Muscle layer of duodenum (tissue), 2 donors: Measurements from ENCODE around the gene SREK1.

Source experiments
- H3K27ac ChIP-seq: one replicate; pipeline ENCODE4 v1.7.0; 2013; ENCODE audit warnings: mild to moderate bottlenecking, low read length
- H3K27me3 ChIP-seq: one replicate; pipeline ENCODE4 v1.7.0; 2013; ENCODE audit warnings: low read depth, mild to moderate bottlenecking, control low read depth, low read length
- H3K36me3 ChIP-seq, 2 donors: one replicate each; pipeline ENCODE4 v1.7.0; 2013; ENCODE audit warnings: low read length in 2 of 2, control low read depth in 1 of 2, mild to moderate bottlenecking in 1 of 2; ENCODE audit not compliant: insufficient read depth in 2 of 2, control insufficient read depth in 1 of 2
- H3K4me1 ChIP-seq, 2 donors: one replicate each; pipeline ENCODE4 v1.7.0; 2013; ENCODE audit warnings: low read length in 2 of 2, mild to moderate bottlenecking in 2 of 2, control low read depth in 1 of 2, moderate library complexity in 1 of 2; ENCODE audit not compliant: insufficient read depth in 2 of 2, control insufficient read depth in 1 of 2
- H3K4me3 ChIP-seq, 2 donors: one replicate each; pipeline ENCODE4 v1.7.0; 2013; ENCODE audit warnings: low read length in 2 of 2, low read depth in 1 of 2, mild to moderate bottlenecking in 1 of 2
- H3K9me3 ChIP-seq, 2 donors: one replicate each; pipeline ENCODE4 v1.7.0; 2013; ENCODE audit warnings: low read length in 2 of 2, control low read depth in 1 of 2, mild to moderate bottlenecking in 1 of 2; ENCODE audit not compliant: control insufficient read depth in 1 of 2
- donor health status: healthy.

SREK1 gene

GRCh38 chr5:66168226-66168625, 24.1 kb downstream of the SREK1 start:
- Histone ChIP-seq H3K9me3 (no peaks in the 10 kb centered on the region), H3K4me3 (no peak overlapping the region), H3K27me3 (no peaks in the 10 kb centered on the region), H3K4me1 (no peaks in the 10 kb centered on the region), H3K36me3 (peaks cover 40 to 44% of the 10 kb centered on the region in 2 donors), H3K27ac (no peak overlapping the region)

- Histone ChIP-seq H3K4me3 (no peak overlapping the region), H3K4me1 (no peaks in the 10 kb centered on the region), H3K9me3 (no peaks in the 10 kb centered on the region), H3K27me3 (no peaks in the 10 kb centered on the region), H3K36me3 (peaks cover 28 to 36% of the 10 kb centered on the region in 2 donors), H3K27ac (no peak overlapping the region)
Observed at GRCh38 chr5:66169534-66169933, 25.4 kb downstream of the SREK1 start.

GRCh38 chr5:66170195-66170919, 26.3 kb downstream of the SREK1 start:
- Histone ChIP-seq H3K27me3 (no peaks in the 10 kb centered on the region), H3K4me1 (no peaks in the 10 kb centered on the region), H3K27ac (no peak overlapping the region), H3K36me3 (peaks cover 26 to 32% of the 10 kb centered on the region in 2 donors), H3K4me3 (no peak overlapping the region), H3K9me3 (no peaks in the 10 kb centered on the region)

- Histone ChIP-seq H3K36me3 (peaks cover 22 to 28% of the 10 kb centered on the region in 2 donors), H3K27ac (no peak overlapping the region), H3K4me1 (no peaks in the 10 kb centered on the region), H3K27me3 (no peaks in the 10 kb centered on the region), H3K9me3 (no peaks in the 10 kb centered on the region), H3K4me3 (no peak overlapping the region)
Observed at GRCh38 chr5:66171349-66172344, 27.5 kb downstream of the SREK1 start.

GRCh38 chr5:66174338-66174737, 30.2 kb downstream of the SREK1 start:
- Histone ChIP-seq H3K27me3 (no peaks in the 10 kb centered on the region), H3K36me3 (peaks cover 23 to 47% of the 10 kb centered on the region in 2 donors), H3K9me3 (no peaks in the 10 kb centered on the region), H3K4me3 (no peak overlapping the region), H3K4me1 (no peaks in the 10 kb centered on the region), H3K27ac (no peak overlapping the region)

- Histone ChIP-seq H3K4me1 (no peaks in the 10 kb centered on the region), H3K27ac (no peak overlapping the region), H3K36me3 (peaks cover 31 to 43% of the 10 kb centered on the region in 2 donors), H3K9me3 (no peaks in the 10 kb centered on the region), H3K4me3 (no peak overlapping the region), H3K27me3 (no peaks in the 10 kb centered on the region)
Observed at GRCh38 chr5:66178799-66179198, 34.7 kb downstream of the SREK1 start.

GRCh38 chr5:66179297-66180051, 35.4 kb downstream of the SREK1 start:
- Histone ChIP-seq H3K4me1 (no peaks in the 10 kb centered on the region), H3K27ac (no peak overlapping the region), H3K27me3 (no peaks in the 10 kb centered on the region), H3K9me3 (no peaks in the 10 kb centered on the region), H3K36me3 (peaks cover 32 to 45% of the 10 kb centered on the region in 2 donors), H3K4me3 (no peak overlapping the region)

- Histone ChIP-seq H3K27ac (no peak overlapping the region), H3K27me3 (no peaks in the 10 kb centered on the region), H3K9me3 (no peaks in the 10 kb centered on the region), H3K4me1 (no peaks in the 10 kb centered on the region), H3K4me3 (no peak overlapping the region), H3K36me3 (peaks cover 29 to 45% of the 10 kb centered on the region in 2 donors)
Observed at GRCh38 chr5:66180282-66181155, 36.4 kb downstream of the SREK1 start.

GRCh38 chr5:66186108-66186507, 42.0 kb downstream of the SREK1 start:
- Histone ChIP-seq H3K36me3 (peaks cover 4 to 5% of the 10 kb centered on the region in 2 donors), H3K27ac (no peak overlapping the region), H3K9me3 (no peaks in the 10 kb centered on the region), H3K4me3 (no peak overlapping the region), H3K4me1 (no peaks in the 10 kb centered on the region), H3K27me3 (no peaks in the 10 kb centered on the region)

- no peaks in the 10 kb centered on the region for H3K9me3 ChIP-seq
- no peaks in the 10 kb centered on the region for H3K36me3 ChIP-seq
- H3K27ac ChIP-seq = no peak overlapping the region
- H3K27me3 ChIP-seq = no peaks in the 10 kb centered on the region
- H3K4me3 ChIP-seq = no peak overlapping the region
- H3K4me1 ChIP-seq = no peaks in the 10 kb centered on the region
Observed at GRCh38 chr5:66193419-66193818, 49.3 kb downstream of the SREK1 start.
